HCT116 (cell line): ENCODE data around the gene CREBL2. TPM values are rescaled to one million over a fixed set of nuclear protein-coding genes. Genes with fewer than 3 reads are reported as not detected.

Experiments used
- ATAC-seq: fragments of 200-7000 bp; cut with Tn5 transposase; 2 replicates; pipeline ENCODE4 v1.9.1; 2020; ENCODE audit warnings: mild to moderate bottlenecking, moderate library complexity
- BruUV-seq: library from RNA; stranded (reverse); fragments of 400-500 nt; replicated peaks from 2 replicates; lab custom pipeline; 2021; lab: Mats Ljungman, UMichigan
- CTCF ChIA-PET: fragments of 300-600 bp; sonication (Branson Sonifier 250); formaldehyde crosslinking; loops from one replicate; lab custom pipeline; 2021; ENCODE audit warnings: antibody characterized with exemption; lab: Charles Lee
- POLR2A ChIA-PET: fragments of 300-600, 350-600 bp; sonication (Branson Sonifier 250); formaldehyde crosslinking; loops from one replicate; lab custom pipeline; 2021; ENCODE audit warnings: antibody characterized with exemption; lab: Charles Lee
- RAD21 ChIA-PET, 2 experiments: fragments of 300-600 bp; sonication (Branson Sonifier 250); formaldehyde crosslinking; loops; one replicate each; lab custom pipeline; 2023; ENCODE audit warnings: low total read pairs in 2 of 2; ENCODE audit not compliant: uncharacterized antibody in 2 of 2, unreplicated experiment in 2 of 2, low non-redundant PET in 1 of 2; lab: Charles Lee
- DNase-seq: peaks from one replicate; pipeline ENCODE4 v3.0.0-alpha.2; 2010; ENCODE audit warnings: low read depth, low spot score
- H2AFZ ChIP-seq: fragments of 200-600 bp; shearing (Covaris generic), sonication (generic); 2 replicates; pipeline ENCODE4 v1.6.1; 2017; ENCODE audit warnings: low read depth, mixed run types, mixed read lengths, antibody characterized with exemption, low read length; ENCODE audit not compliant: poor library complexity, severe bottlenecking
- H3K27ac ChIP-seq: 2 replicates; pipeline ENCODE4 v1.5.1; 2012; ENCODE audit warnings: low read depth, low read length
- H3K27me3 ChIP-seq: fragments of 200-600 bp; sonication (generic); 2 replicates; pipeline ENCODE4 v1.6.1; 2016; ENCODE audit warnings: mixed run types, low read length, mixed read lengths; ENCODE audit not compliant: insufficient read depth
- H3K36me3 ChIP-seq, 2 experiments: fragments of 200-500 bp in 1 of 2; fragments of 200-600 bp in 1 of 2; sonication (Bioruptor generic) in 1 of 2; sonication (generic) in 1 of 2; 2 replicates each; pipeline versions ENCODE4 v1.5.1 to v1.6.1; 2014 to 2016; ENCODE audit warnings: low read length in 2 of 2, inconsistent platforms in 1 of 2, mixed read lengths in 1 of 2, mixed run types in 1 of 2; ENCODE audit not compliant: insufficient read depth in 2 of 2, control insufficient read depth in 1 of 2
- H3K4me1 ChIP-seq, 2 experiments: fragments of 200-600 bp in 1 of 2; sonication (generic) in 1 of 2; 2 replicates each; pipeline versions ENCODE4 v1.5.1 to v1.6.1; 2012 to 2017; ENCODE audit warnings: low read length in 2 of 2, inconsistent platforms in 1 of 2, mild to moderate bottlenecking in 1 of 2, mixed read lengths in 1 of 2, mixed run types in 1 of 2, moderate library complexity in 1 of 2; ENCODE audit not compliant: insufficient read depth in 2 of 2, control insufficient read depth in 1 of 2
- H3K4me2 ChIP-seq: fragments of 200-600 bp; sonication (generic); 2 replicates; pipeline ENCODE4 v1.6.1; 2017; ENCODE audit warnings: mixed run types, low read length, mixed read lengths
- H3K4me3 ChIP-seq, 2 experiments: fragments of 200-600 bp in 1 of 2; sonication (generic) in 1 of 2; replicated peaks in 1 of 2; 2 replicates each; pipeline ENCODE4 v1.5.1; 2011 to 2016; ENCODE audit warnings: low read length in 2 of 2, control low read depth in 1 of 2, low read depth in 1 of 2, mild to moderate bottlenecking in 1 of 2, mixed read lengths in 1 of 2, mixed run types in 1 of 2
- H3K79me2 ChIP-seq: fragments of 200-600 bp; sonication (generic); 2 replicates; pipeline ENCODE4 v1.6.1; 2017; ENCODE audit warnings: mild to moderate bottlenecking, mixed run types, low read length, moderate library complexity, mixed read lengths; ENCODE audit not compliant: insufficient read depth
- H3K9ac ChIP-seq: fragments of 200-600 bp; sonication (generic); 2 replicates; pipeline ENCODE4 v1.6.1; 2016; ENCODE audit warnings: low read length, mixed read lengths
- H3K9me2 ChIP-seq: fragments of 200-600 bp; sonication (generic), shearing (Covaris generic); 2 replicates; pipeline ENCODE4 v1.6.1; 2017; ENCODE audit warnings: mixed run types, mild to moderate bottlenecking, moderate library complexity; ENCODE audit not compliant: insufficient read depth
- H3K9me3 ChIP-seq, 2 experiments: fragments of 200-500 bp in 1 of 2; fragments of 200-600 bp in 1 of 2; sonication (Bioruptor generic) in 1 of 2; sonication (generic) in 1 of 2; 2 replicates each; pipeline ENCODE4 v1.6.1; 2014 to 2017; ENCODE audit warnings: low read length in 2 of 2, mixed read lengths in 2 of 2, inconsistent platforms in 1 of 2, low read depth in 1 of 2, mild to moderate bottlenecking in 1 of 2, mixed run types in 1 of 2, moderate library complexity in 1 of 2; ENCODE audit not compliant: control insufficient read depth in 1 of 2, insufficient read depth in 1 of 2
- H4K20me1 ChIP-seq: fragments of 200-600 bp; sonication (generic), shearing (Covaris generic); 2 replicates; pipeline ENCODE4 v1.6.1; 2017; ENCODE audit warnings: mixed run types, mild to moderate bottlenecking, moderate library complexity; ENCODE audit not compliant: insufficient read depth
- ATF3 ChIP-seq: IDR thresholded peaks from 2 replicates; pipeline ENCODE4 v1.6.1; 2012
- CEBPB ChIP-seq: IDR thresholded peaks from 2 replicates; pipeline ENCODE4 v1.6.1; 2012; ENCODE audit warnings: low read depth
- CTCF ChIP-seq, 3 experiments: fragments of 200-600 bp in 1 of 3; sonication (generic) in 1 of 3; IDR thresholded peaks in 2 of 3; conservative IDR thresholded peaks in 1 of 3; 2 replicates each; pipeline ENCODE4 v1.5.1; 2012 to 2017; ENCODE audit warnings: low read depth in 2 of 3, low read length in 2 of 3, antibody characterized with exemption in 1 of 3, borderline replicate concordance in 1 of 3, control low read depth in 1 of 3, mild to moderate bottlenecking in 1 of 3, mixed read lengths in 1 of 3, mixed run types in 1 of 3, moderate library complexity in 1 of 3; ENCODE audit not compliant: insufficient read depth in 1 of 3
- EGR1 ChIP-seq: IDR thresholded peaks from 2 replicates; pipeline ENCODE4 v1.6.1; 2012; ENCODE audit warnings: low read depth
- ELF1 ChIP-seq: IDR thresholded peaks from 2 replicates; pipeline ENCODE4 v1.6.1; 2012; ENCODE audit warnings: low read depth, borderline replicate concordance
- EZH2 ChIP-seq: fragments of 200-600 bp; sonication (generic); IDR thresholded peaks from 2 replicates; pipeline ENCODE4 v1.6.1; 2017; ENCODE audit warnings: antibody characterized with exemption, mixed run types
- EZH2phosphoT487 ChIP-seq: fragments of 200-600 bp; IDR thresholded peaks from 2 replicates; pipeline ENCODE4 v1.6.1; 2018; ENCODE audit warnings: antibody characterized with exemption, borderline replicate concordance
- JUND ChIP-seq: IDR thresholded peaks from 2 replicates; pipeline ENCODE4 v1.6.1; 2012
- POLR2A ChIP-seq: IDR thresholded peaks from 2 replicates; pipeline ENCODE4 v1.7.0; 2011; ENCODE audit warnings: borderline replicate concordance; ENCODE audit not compliant: insufficient read depth, insufficient read length; ENCODE audit errors: extremely low read depth
- POLR2AphosphoS5 ChIP-seq: IDR thresholded peaks from 2 replicates; pipeline ENCODE4 v1.6.1; 2011; ENCODE audit warnings: mild to moderate bottlenecking, low read depth, low read length, moderate library complexity
- RAD21 ChIP-seq: IDR thresholded peaks from 2 replicates; pipeline ENCODE4 v1.6.1; 2012; ENCODE audit warnings: low read depth, mild to moderate bottlenecking
- SIN3A ChIP-seq: IDR thresholded peaks from 2 replicates; pipeline ENCODE4 v1.6.1; 2012; ENCODE audit warnings: low read depth
- SP1 ChIP-seq: IDR thresholded peaks from 2 replicates; pipeline ENCODE4 v1.6.1; 2012; ENCODE audit warnings: low read depth
- TCF7L2 ChIP-seq: IDR thresholded peaks from 2 replicates; pipeline ENCODE4 v1.7.0; 2011; ENCODE audit warnings: borderline replicate concordance, inconsistent platforms; ENCODE audit not compliant: insufficient read depth, insufficient read length; ENCODE audit errors: extremely low read depth
- ZFX ChIP-seq: fragments of 450-650 bp; IDR thresholded peaks from 2 replicates; pipeline ENCODE4 v1.6.1; 2017
- ZNF274 ChIP-seq: fragments of 200-500 bp; sonication (Bioruptor generic); IDR thresholded peaks from 2 replicates; pipeline ENCODE4 v1.6.1; 2014; ENCODE audit warnings: mild to moderate bottlenecking, low read depth, low read length, inconsistent platforms
- intact Hi-C: fragments of 100-400 bp; cut with micrococcal nuclease; formaldehyde crosslinking; loops from 2 replicates; pipeline ENCODE4 v1.10.0; 2022
- total RNA-seq: library from RNA; stranded (reverse); gene quantifications from one replicate; pipeline ENCODE4 v1.2.1, GENCODE V29; 2021; ENCODE audit not compliant: unreplicated experiment
- TF ChIP-seq, protein P1 (sequence below): IDR thresholded peaks from 2 replicates; pipeline ENCODE4 v1.6.1; 2012
- TF ChIP-seq, protein P2 (sequence below): IDR thresholded peaks from 2 replicates; pipeline ENCODE4 v1.6.1; 2012; ENCODE audit warnings: low read depth
- TF ChIP-seq, protein P3 (sequence below): IDR thresholded peaks from 2 replicates; pipeline ENCODE4 v1.6.1; 2011; ENCODE audit warnings: mild to moderate bottlenecking, low read length, moderate library complexity; ENCODE audit not compliant: insufficient replicate concordance; ENCODE audit errors: extremely low read depth

Gene CREBL2
- total RNA-seq, 1 experiment from 2014 or later: 11.3 TPM

DNA sequence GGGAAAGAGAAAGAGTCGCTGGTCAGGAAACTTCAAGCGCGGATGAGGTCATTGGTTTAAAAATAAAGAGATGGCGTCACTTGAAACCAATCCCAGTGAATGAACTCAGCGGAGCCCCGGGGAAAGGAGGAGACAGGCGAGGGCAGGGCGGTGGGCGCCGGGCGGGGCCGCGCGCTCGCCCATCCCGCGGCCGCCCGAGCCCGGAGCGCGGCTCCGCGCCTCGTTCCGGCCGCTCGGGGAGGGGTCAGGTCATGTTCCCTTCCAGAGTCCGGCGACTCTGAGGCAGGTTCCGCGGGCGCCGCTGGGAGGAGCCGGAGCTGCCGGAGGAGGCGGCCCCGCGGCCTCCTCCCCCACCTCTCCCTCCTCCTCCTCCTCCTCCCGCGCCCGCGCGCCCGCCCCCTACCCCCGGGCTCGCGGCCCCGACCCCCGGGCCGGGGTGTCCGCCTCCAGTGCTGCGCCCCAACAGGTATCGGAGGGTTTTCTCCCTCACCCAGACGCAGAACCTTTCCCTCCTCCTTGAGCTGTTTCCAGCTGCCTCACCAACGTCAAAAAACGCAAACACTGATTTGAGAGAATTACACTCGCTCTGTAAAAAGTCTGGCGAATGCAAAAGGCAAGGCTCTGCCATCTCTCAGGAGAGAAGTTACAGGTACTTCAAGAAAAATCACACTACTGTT is 49.0 kb upstream of the CREBL2 start, which contains the start of gene DUSP16:
TSS of gene DUSP16 (minus strand) at position 279 of the 677 bp plus-strand sequence. CDS start 41,765 bp downstream, outside the sequence.
- Histone ChIP-seq H3K9me2 (no peaks in the 10 kb centered on the region), H3K27ac (peak within 1 kb of the TSS; percentile 89), H3K4me1 (peaks cover 16 to 24% of the 10 kb centered on the region in 2 experiments), H2AFZ (peak within 1 kb of the TSS; percentile 37), H3K79me2 (peaks cover 22% of the 10 kb centered on the region), H4K20me1 (no peaks in the 10 kb centered on the region), H3K9me3 (no peaks in the 10 kb centered on the region; a peak in 1 of 4 replicates), H3K27me3 (no peaks in the 10 kb centered on the region), H3K36me3 (no peaks in the 10 kb centered on the region), H3K9ac (peak within 1 kb of the TSS; percentile 86), H3K4me2 (peak within 1 kb of the TSS; percentile 93), H3K4me3 (peak within 1 kb of the TSS; percentile 75 to 83)
- ChIA-PET CTCF (interaction anchor here (0.6 to 1.8 kb wide), 5 partner anchors 9 to 432 kb away, joined by 3 to 6 read pairs (median 5); no protein-coding TSS in a partner anchor), POLR2A (interaction anchor here (0.9 kb wide), 1 partner anchor 14 kb away, joined by 3 read pairs; no protein-coding TSS in a partner anchor), RAD21 (interaction anchor here in 1 of 2 experiments (0.7 kb wide), 1 partner anchor 24 kb away, joined by 4 read pairs; no protein-coding TSS in a partner anchor)
- peak; percentile 89 for ATAC-seq
- intact Hi-C loops: loop anchor here (2.0 to 10.0 kb wide), 3 partner anchors 48 to 142 kb away; partner anchors contain the start of gene CREBL2
- no TSS peak for BruUV-seq
- DNase-seq: peak; percentile 72
- TF ChIP-seq CTCF (IDR thresholded peaks at IDR 0.05 in 2 of 3, conservative IDR thresholded peaks at IDR 0.05 in 1 of 3; ENCODE audit: borderline replicate concordance in 1 of 3, insufficient read depth in 1 of 3, low read depth in 2 of 3, low read length in 2 of 3) (no peak), EZH2 (no peak), EZH2phosphoT487 (no peak), TCF7L2 (no peak), ELF1 (no peak), ZNF274 (no peak), CEBPB (no peak), RAD21 (no peak), ATF3 (no peak), POLR2A (peak; percentile 46), ZFX (no peak), SIN3A (no peak), EGR1 (peak; percentile 34; the same call in 1 of the 2 replicates), JUND (no peak), SP1 (no peak), POLR2AphosphoS5 (peak; percentile 80)
- TF ChIP-seq, protein P1, sequence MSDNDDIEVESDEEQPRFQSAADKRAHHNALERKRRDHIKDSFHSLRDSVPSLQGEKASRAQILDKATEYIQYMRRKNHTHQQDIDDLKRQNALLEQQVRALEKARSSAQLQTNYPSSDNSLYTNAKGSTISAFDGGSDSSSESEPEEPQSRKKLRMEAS: no peak
- TF ChIP-seq, protein P2, sequence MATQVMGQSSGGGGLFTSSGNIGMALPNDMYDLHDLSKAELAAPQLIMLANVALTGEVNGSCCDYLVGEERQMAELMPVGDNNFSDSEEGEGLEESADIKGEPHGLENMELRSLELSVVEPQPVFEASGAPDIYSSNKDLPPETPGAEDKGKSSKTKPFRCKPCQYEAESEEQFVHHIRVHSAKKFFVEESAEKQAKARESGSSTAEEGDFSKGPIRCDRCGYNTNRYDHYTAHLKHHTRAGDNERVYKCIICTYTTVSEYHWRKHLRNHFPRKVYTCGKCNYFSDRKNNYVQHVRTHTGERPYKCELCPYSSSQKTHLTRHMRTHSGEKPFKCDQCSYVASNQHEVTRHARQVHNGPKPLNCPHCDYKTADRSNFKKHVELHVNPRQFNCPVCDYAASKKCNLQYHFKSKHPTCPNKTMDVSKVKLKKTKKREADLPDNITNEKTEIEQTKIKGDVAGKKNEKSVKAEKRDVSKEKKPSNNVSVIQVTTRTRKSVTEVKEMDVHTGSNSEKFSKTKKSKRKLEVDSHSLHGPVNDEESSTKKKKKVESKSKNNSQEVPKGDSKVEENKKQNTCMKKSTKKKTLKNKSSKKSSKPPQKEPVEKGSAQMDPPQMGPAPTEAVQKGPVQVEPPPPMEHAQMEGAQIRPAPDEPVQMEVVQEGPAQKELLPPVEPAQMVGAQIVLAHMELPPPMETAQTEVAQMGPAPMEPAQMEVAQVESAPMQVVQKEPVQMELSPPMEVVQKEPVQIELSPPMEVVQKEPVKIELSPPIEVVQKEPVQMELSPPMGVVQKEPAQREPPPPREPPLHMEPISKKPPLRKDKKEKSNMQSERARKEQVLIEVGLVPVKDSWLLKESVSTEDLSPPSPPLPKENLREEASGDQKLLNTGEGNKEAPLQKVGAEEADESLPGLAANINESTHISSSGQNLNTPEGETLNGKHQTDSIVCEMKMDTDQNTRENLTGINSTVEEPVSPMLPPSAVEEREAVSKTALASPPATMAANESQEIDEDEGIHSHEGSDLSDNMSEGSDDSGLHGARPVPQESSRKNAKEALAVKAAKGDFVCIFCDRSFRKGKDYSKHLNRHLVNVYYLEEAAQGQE: no peak
- TF ChIP-seq, protein P3, sequence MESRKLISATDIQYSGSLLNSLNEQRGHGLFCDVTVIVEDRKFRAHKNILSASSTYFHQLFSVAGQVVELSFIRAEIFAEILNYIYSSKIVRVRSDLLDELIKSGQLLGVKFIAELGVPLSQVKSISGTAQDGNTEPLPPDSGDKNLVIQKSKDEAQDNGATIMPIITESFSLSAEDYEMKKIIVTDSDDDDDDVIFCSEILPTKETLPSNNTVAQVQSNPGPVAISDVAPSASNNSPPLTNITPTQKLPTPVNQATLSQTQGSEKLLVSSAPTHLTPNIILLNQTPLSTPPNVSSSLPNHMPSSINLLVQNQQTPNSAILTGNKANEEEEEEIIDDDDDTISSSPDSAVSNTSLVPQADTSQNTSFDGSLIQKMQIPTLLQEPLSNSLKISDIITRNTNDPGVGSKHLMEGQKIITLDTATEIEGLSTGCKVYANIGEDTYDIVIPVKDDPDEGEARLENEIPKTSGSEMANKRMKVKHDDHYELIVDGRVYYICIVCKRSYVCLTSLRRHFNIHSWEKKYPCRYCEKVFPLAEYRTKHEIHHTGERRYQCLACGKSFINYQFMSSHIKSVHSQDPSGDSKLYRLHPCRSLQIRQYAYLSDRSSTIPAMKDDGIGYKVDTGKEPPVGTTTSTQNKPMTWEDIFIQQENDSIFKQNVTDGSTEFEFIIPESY: no peak
